Measurements from ENCODE around the gene TRAPPC12. TPM values are rescaled to one million over a fixed set of nuclear protein-coding genes. Genes with fewer than 3 reads are reported as not detected.
"Not testable (repeated sequence)": the region's sequence is repeated elsewhere in the genome, so short reads cannot be mapped to it uniquely, and the experiment has no call there.

Gene TRAPPC12
- polyA plus RNA-seq, 4 donors = 63.9 to 107 (median 83.8) TPM

- DNase-seq (ENCODE audit: low read depth in 4 of 4, low spot score in 2 of 4) = no peak
These were observed 51.4 kb downstream of the TRAPPC12 start for GRCh38 chr2:3430740-3431490.

- no peak for DNase-seq (ENCODE audit: low read depth in 4 of 4, low spot score in 2 of 4)
These were observed 52.6 kb downstream of the TRAPPC12 start for GRCh38 chr2:3432067-3432466.

GRCh38 chr2:3432693-3433338, 53.3 kb downstream of the TRAPPC12 start:
- no peak for DNase-seq (ENCODE audit: low read depth in 4 of 4, low spot score in 2 of 4)

- DNase-seq (ENCODE audit: low read depth in 4 of 4, low spot score in 2 of 4) = no peak
These were observed 53.8 kb downstream of the TRAPPC12 start for GRCh38 chr2:3433339-3433699.

- DNase-seq (ENCODE audit: low read depth in 4 of 4, low spot score in 2 of 4) = no peak
These were observed 54.4 kb downstream of the TRAPPC12 start for GRCh38 chr2:3433776-3434400.

GRCh38 chr2:3434654-3435053, 55.2 kb downstream of the TRAPPC12 start:
- no peak for DNase-seq (ENCODE audit: low read depth in 4 of 4, low spot score in 2 of 4)

GRCh38 chr2:3435445-3435844, 56.0 kb downstream of the TRAPPC12 start:
- DNase-seq (ENCODE audit: low read depth in 4 of 4, low spot score in 2 of 4) = no peak

GRCh38 chr2:3440477-3440876, 61.0 kb downstream of the TRAPPC12 start:
- no peak for DNase-seq (ENCODE audit: low read depth in 4 of 4, low spot score in 2 of 4)

- DNase-seq (ENCODE audit: low read depth in 4 of 4, low spot score in 2 of 4) = no peak
These were observed 62.0 kb downstream of the TRAPPC12 start for GRCh38 chr2:3441465-3441864.

GRCh38 chr2:3442185-3442584, 62.7 kb downstream of the TRAPPC12 start:
- no peak for DNase-seq (ENCODE audit: low read depth in 4 of 4, low spot score in 2 of 4)

GRCh38 chr2:3443083-3443482, 63.6 kb downstream of the TRAPPC12 start:
- no peak for DNase-seq (ENCODE audit: low read depth in 4 of 4, low spot score in 2 of 4)

GRCh38 chr2:3443506-3444084, 64.1 kb downstream of the TRAPPC12 start:
- no peak for DNase-seq (ENCODE audit: low read depth in 4 of 4, low spot score in 2 of 4)

- no peak for DNase-seq (ENCODE audit: low read depth in 4 of 4, low spot score in 2 of 4)
These were observed 66.4 kb downstream of the TRAPPC12 start for GRCh38 chr2:3445891-3446290.

- no peak for DNase-seq (ENCODE audit: low read depth in 4 of 4, low spot score in 2 of 4)
These were observed 66.9 kb downstream of the TRAPPC12 start for GRCh38 chr2:3446381-3446780.

- not testable (repeated sequence) for DNase-seq (ENCODE audit: low read depth in 4 of 4, low spot score in 2 of 4)
These were observed 67.7 kb downstream of the TRAPPC12 start for GRCh38 chr2:3447186-3447585.

GRCh38 chr2:3447789-3448317, 68.4 kb downstream of the TRAPPC12 start:
- DNase-seq (ENCODE audit: low read depth in 4 of 4, low spot score in 2 of 4) = no peak

- DNase-seq (ENCODE audit: low read depth in 4 of 4, low spot score in 2 of 4) = not testable (repeated sequence)
These were observed 69.0 kb downstream of the TRAPPC12 start for GRCh38 chr2:3448441-3448911.

GRCh38 chr2:3449086-3449485, 69.6 kb downstream of the TRAPPC12 start:
- DNase-seq (ENCODE audit: low read depth in 4 of 4, low spot score in 2 of 4) = peak in 1 of 4 donors; percentile 38

- no peak for DNase-seq (ENCODE audit: low read depth in 4 of 4, low spot score in 2 of 4)
These were observed 70.4 kb downstream of the TRAPPC12 start for GRCh38 chr2:3449936-3450335.

- DNase-seq (ENCODE audit: low read depth in 4 of 4, low spot score in 2 of 4) = no peak
These were observed 71.0 kb downstream of the TRAPPC12 start for GRCh38 chr2:3450385-3451010.

GRCh38 chr2:3451169-3451568, 71.7 kb downstream of the TRAPPC12 start:
- no peak for DNase-seq (ENCODE audit: low read depth in 4 of 4, low spot score in 2 of 4)

Measured in left renal cortex interstitium (tissue), 4 donors.